WTC11 (cell line): ENCODE measurements around the gene UBAP2L.

Experiments used
- ATF1 ChIP-seq: sonication (generic); formaldehyde crosslinking; IDR thresholded peaks from 2 replicates; pipeline ENCODE4 v1.8.1; 2023; ENCODE audit warnings: mild to moderate bottlenecking, moderate library complexity, missing genetic modification reagents
- CTCF ChIP-seq: fragments of 200-600 bp; IDR thresholded peaks from 2 replicates; pipeline ENCODE4 v1.8.0; 2022; ENCODE audit warnings: antibody characterized with exemption
- E2F4 ChIP-seq: sonication (generic); formaldehyde crosslinking; IDR thresholded peaks from 2 replicates; pipeline ENCODE4 v1.8.1; 2022; ENCODE audit warnings: low read depth, mild to moderate bottlenecking, moderate library complexity, missing genetic modification reagents, borderline replicate concordance
- IRF1 ChIP-seq: sonication (generic); formaldehyde crosslinking; IDR thresholded peaks from 2 replicates; pipeline ENCODE4 v1.8.0; 2023; ENCODE audit warnings: missing genetic modification reagents
- ZBTB21 ChIP-seq: sonication (generic); formaldehyde crosslinking; IDR thresholded peaks from 2 replicates; pipeline ENCODE4 v1.8.1; 2023; ENCODE audit warnings: mild to moderate bottlenecking, missing genetic modification reagents, borderline replicate concordance
- ZNF121 ChIP-seq: sonication (generic); formaldehyde crosslinking; IDR thresholded peaks from 2 replicates; pipeline ENCODE4 v1.8.0; 2023; ENCODE audit warnings: missing genetic modification reagents
- ZNF416 ChIP-seq: fragments of 250-450 bp; sonication (Bioruptor Pico); IDR thresholded peaks from 2 replicates; pipeline ENCODE4 v1.9.0; 2021; ENCODE audit warnings: mild to moderate bottlenecking, inconsistent platforms

GRCh38 chr1:154237880-154238506 lies 17.2 kb downstream of the UBAP2L start:
- TF ChIP-seq CTCF (no peak), E2F4 (CRISPR knock-in tag) (no peak), ZBTB21 (CRISPR knock-in tag) (no peak), IRF1 (CRISPR knock-in tag) (no peak), ATF1 (no peak), ZNF416 (CRISPR knock-in tag) (no peak), ZNF121 (CRISPR knock-in tag) (no peak)
